Uterus (tissue), 4 donors: ENCODE data around the gene PDE4D. TPM values are rescaled to one million over a fixed set of nuclear protein-coding genes. Genes with fewer than 3 reads are reported as not detected.

ENCODE experiments used
- DNase-seq, 2 donors: peaks; one replicate each; pipeline ENCODE4 v3.0.0-alpha.2; 2019 to 2020
- H3K27ac ChIP-seq, 2 donors: fragments of 200-600 bp; sonication (generic); 1 replicate in 1 of 2; 2 replicates in 1 of 2; pipeline ENCODE4 v1.5.1; 2016 to 2018
- H3K27me3 ChIP-seq, 2 donors: fragments of 200-600 bp; sonication (generic); one replicate each; pipeline ENCODE4 v1.5.1; 2018 to 2019; ENCODE audit warnings: control low read depth in 1 of 2
- H3K36me3 ChIP-seq, 2 donors: fragments of 200-600 bp; sonication (generic); one replicate each; pipeline ENCODE4 v1.5.1; 2019; ENCODE audit warnings: control low read depth in 1 of 2
- H3K4me1 ChIP-seq, 2 donors: fragments of 200-600 bp; sonication (generic); one replicate each; pipeline ENCODE4 v1.5.1; 2018 to 2019; ENCODE audit warnings: control low read depth in 1 of 2
- H3K4me3 ChIP-seq, 2 donors: fragments of 200-600 bp; sonication (generic); 1 replicate in 1 of 2; 2 replicates in 1 of 2; pipeline ENCODE4 v1.5.1; 2018 to 2019; ENCODE audit warnings: mild to moderate bottlenecking in 1 of 2
- H3K9me3 ChIP-seq, 2 donors: fragments of 200-600 bp; sonication (generic); one replicate each; pipeline ENCODE4 v1.5.1; 2019; ENCODE audit warnings: control low read depth in 1 of 2
- CTCF ChIP-seq, 4 experiments: fragments of 200-600 bp in 2 of 4; fragments of 450-650 bp in 2 of 4; sonication (generic) in 2 of 4; IDR thresholded peaks; one replicate each; pipeline ENCODE4 v1.5.1; 2016 to 2019; ENCODE audit warnings: antibody characterized with exemption in 4 of 4, mild to moderate bottlenecking in 2 of 4, moderate library complexity in 1 of 4
- POLR2A ChIP-seq, 2 donors: fragments of 450-650 bp; IDR thresholded peaks; one replicate each; pipeline ENCODE4 v1.6.1; 2016; ENCODE audit warnings: antibody characterized with exemption in 2 of 2, mild to moderate bottlenecking in 1 of 2, moderate library complexity in 1 of 2
- intact Hi-C: fragments of 100-400 bp; cut with DNase I; formaldehyde crosslinking; loops from one replicate; pipeline ENCODE4 v1.15.1; 2023; ENCODE audit warnings: low total_unique reads
- total RNA-seq, 4 donors: library from RNA; depleted of rRNA in 3 of 4; stranded (reverse); fragments of >200 nt in 3 of 4; gene quantifications; one replicate each; pipeline versions ENCODE4 v1.1.0 to v1.2.4, GENCODE V29; 2014 to 2023
- donor health status: DM: yes; HTN: yes; CAD: no.

PDE4D gene
- total RNA-seq, 4 donors from 2014 or later: 27.1 to 77.0 (median 45.8) TPM

GRCh38 chr5:59829922-59830321, 63.6 kb downstream of the PDE4D start:
- Histone ChIP-seq H3K27me3 (no peaks in the 10 kb centered on the region), H3K4me1 (no peaks in the 10 kb centered on the region), H3K27ac (no peak overlapping the region), H3K9me3 (no peaks in the 10 kb centered on the region), H3K36me3 (no peaks in the 10 kb centered on the region), H3K4me3 (no peak overlapping the region)
- no peak for DNase-seq
- intact Hi-C loops: no loop called here
- TF ChIP-seq POLR2A (IDR thresholded peaks at IDR 0.05): no peak
- no peak for TF ChIP-seq CTCF (IDR thresholded peaks at IDR 0.05)

GRCh38 chr5:59829386-59829785, 64.1 kb downstream of the PDE4D start:
- intact Hi-C loops: no loop called here
- DNase-seq: no peak
- H3K27me3 ChIP-seq: no peaks in the 10 kb centered on the region
- H3K36me3 ChIP-seq: no peaks in the 10 kb centered on the region
- H3K4me1 ChIP-seq: no peaks in the 10 kb centered on the region
- no peak overlapping the region for H3K4me3 ChIP-seq
- no peaks in the 10 kb centered on the region for H3K9me3 ChIP-seq
- no peak overlapping the region for H3K27ac ChIP-seq
- no peak for TF ChIP-seq CTCF (IDR thresholded peaks at IDR 0.05)
- TF ChIP-seq POLR2A (IDR thresholded peaks at IDR 0.05): no peak

- peak; percentile 16 to 19 for DNase-seq
- Histone ChIP-seq H3K4me3 (no peak overlapping the region), H3K4me1 (no peaks in the 10 kb centered on the region), H3K27me3 (no peaks in the 10 kb centered on the region), H3K27ac (no peak overlapping the region), H3K9me3 (no peaks in the 10 kb centered on the region), H3K36me3 (no peaks in the 10 kb centered on the region)
- intact Hi-C loops: no loop called here
- no peak for TF ChIP-seq CTCF (IDR thresholded peaks at IDR 0.05)
- TF ChIP-seq POLR2A (IDR thresholded peaks at IDR 0.05): no peak
These were observed 64.9 kb downstream of the PDE4D start for GRCh38 chr5:59828623-59829022.

- no peaks in the 10 kb centered on the region for H3K27me3 ChIP-seq
- no peaks in the 10 kb centered on the region for H3K9me3 ChIP-seq
- no peak for DNase-seq
- no peak overlapping the region for H3K4me3 ChIP-seq
- no peaks in the 10 kb centered on the region for H3K36me3 ChIP-seq
- TF ChIP-seq POLR2A (IDR thresholded peaks at IDR 0.05): no peak
- TF ChIP-seq CTCF (IDR thresholded peaks at IDR 0.05): no peak
- H3K4me1 ChIP-seq: no peaks in the 10 kb centered on the region
- intact Hi-C loops: no loop called here
- no peak overlapping the region for H3K27ac ChIP-seq
These were observed 66.5 kb downstream of the PDE4D start for GRCh38 chr5:59826996-59827395.

- H3K4me1 ChIP-seq: no peaks in the 10 kb centered on the region
- no peak overlapping the region for H3K4me3 ChIP-seq
- TF ChIP-seq CTCF (IDR thresholded peaks at IDR 0.05) (no peak), POLR2A (IDR thresholded peaks at IDR 0.05) (no peak)
- no peaks in the 10 kb centered on the region for H3K36me3 ChIP-seq
- H3K9me3 ChIP-seq: no peaks in the 10 kb centered on the region
- intact Hi-C loops: no loop called here
- no peak for DNase-seq
- no peak overlapping the region for H3K27ac ChIP-seq
- no peaks in the 10 kb centered on the region for H3K27me3 ChIP-seq
These were observed 70.1 kb downstream of the PDE4D start for GRCh38 chr5:59823420-59823819.
